Measurements from ENCODE around the gene DGKI.

DNA sequence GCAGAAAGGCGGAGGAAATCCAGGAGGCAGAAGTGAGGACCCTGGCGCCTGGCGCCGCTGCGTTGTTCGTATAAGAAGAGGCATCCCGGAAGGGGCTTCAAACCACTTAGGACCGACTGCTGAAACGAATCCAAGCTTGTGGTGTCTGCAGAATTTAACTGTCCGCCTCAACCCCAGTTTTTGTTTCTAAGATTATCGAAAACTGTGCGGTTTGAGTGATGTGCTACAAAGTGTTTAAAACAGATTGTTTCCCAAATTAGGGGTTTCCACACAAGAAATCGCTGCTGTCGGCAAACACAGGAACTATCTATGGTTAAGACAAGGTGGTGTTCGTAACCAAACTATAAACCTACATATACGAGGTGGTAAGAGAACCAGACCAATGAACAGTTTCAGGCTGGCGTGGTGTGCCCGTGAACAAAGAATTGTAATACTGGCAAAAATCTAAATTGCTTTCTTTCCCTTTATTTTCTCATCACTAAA lies 835 bp upstream of the DGKI start:
- TF ChIP-seq, protein P1, sequence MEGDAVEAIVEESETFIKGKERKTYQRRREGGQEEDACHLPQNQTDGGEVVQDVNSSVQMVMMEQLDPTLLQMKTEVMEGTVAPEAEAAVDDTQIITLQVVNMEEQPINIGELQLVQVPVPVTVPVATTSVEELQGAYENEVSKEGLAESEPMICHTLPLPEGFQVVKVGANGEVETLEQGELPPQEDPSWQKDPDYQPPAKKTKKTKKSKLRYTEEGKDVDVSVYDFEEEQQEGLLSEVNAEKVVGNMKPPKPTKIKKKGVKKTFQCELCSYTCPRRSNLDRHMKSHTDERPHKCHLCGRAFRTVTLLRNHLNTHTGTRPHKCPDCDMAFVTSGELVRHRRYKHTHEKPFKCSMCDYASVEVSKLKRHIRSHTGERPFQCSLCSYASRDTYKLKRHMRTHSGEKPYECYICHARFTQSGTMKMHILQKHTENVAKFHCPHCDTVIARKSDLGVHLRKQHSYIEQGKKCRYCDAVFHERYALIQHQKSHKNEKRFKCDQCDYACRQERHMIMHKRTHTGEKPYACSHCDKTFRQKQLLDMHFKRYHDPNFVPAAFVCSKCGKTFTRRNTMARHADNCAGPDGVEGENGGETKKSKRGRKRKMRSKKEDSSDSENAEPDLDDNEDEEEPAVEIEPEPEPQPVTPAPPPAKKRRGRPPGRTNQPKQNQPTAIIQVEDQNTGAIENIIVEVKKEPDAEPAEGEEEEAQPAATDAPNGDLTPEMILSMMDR (conservative IDR thresholded peaks at IDR 0.05 in 1 of 2, IDR thresholded peaks at IDR 0.05 in 1 of 2; ENCODE audit: low read depth in 1 of 2, low read length in 2 of 2) = no peak
- TF ChIP-seq EZH2 (IDR thresholded peaks at IDR 0.05; ENCODE audit: low read length, missing control alignments) = no peak
